Loucy (cell line): ENCODE measurements around the gene PDE4D.

Experiments used
- H2AFZ ChIP-seq: fragments of 200-600 bp; sonication (generic); 2 replicates; pipeline ENCODE4 v1.6.0; 2016; ENCODE audit warnings: antibody characterized with exemption, mild to moderate bottlenecking, low read length, moderate library complexity
- H3F3A ChIP-seq: fragments of 200-600 bp; 2 replicates; pipeline ENCODE4 v1.6.0; 2016; ENCODE audit warnings: antibody characterized with exemption, low read depth, mild to moderate bottlenecking
- H3K27me3 ChIP-seq: fragments of 200-600 bp; sonication (generic); 2 replicates; pipeline ENCODE4 v1.6.1; 2014; ENCODE audit warnings: low read length, mild to moderate bottlenecking; ENCODE audit not compliant: insufficient read depth, poor library complexity, severe bottlenecking
- H3K36me3 ChIP-seq: fragments of 200-600 bp; sonication (generic); 2 replicates; pipeline ENCODE4 v1.6.1; 2016; ENCODE audit warnings: low read length; ENCODE audit not compliant: insufficient read depth
- H3K4me1 ChIP-seq: fragments of 200-600 bp; sonication (generic); 2 replicates; pipeline ENCODE4 v1.5.1; 2014; ENCODE audit warnings: low read length, mild to moderate bottlenecking; ENCODE audit not compliant: insufficient read depth, poor library complexity, severe bottlenecking
- H3K4me2 ChIP-seq: fragments of 200-600 bp; sonication (generic); 2 replicates; pipeline ENCODE4 v1.6.0; 2014; ENCODE audit warnings: antibody characterized with exemption, low read length, low read depth, mild to moderate bottlenecking; ENCODE audit not compliant: poor library complexity, severe bottlenecking
- H3K4me3 ChIP-seq: fragments of 200-600 bp; sonication (generic); 2 replicates; pipeline ENCODE4 v1.5.1; 2014; ENCODE audit warnings: low read length, mild to moderate bottlenecking, mixed read lengths; ENCODE audit not compliant: poor library complexity, severe bottlenecking
- H3K79me2 ChIP-seq: fragments of 200-600 bp; sonication (generic); 2 replicates; pipeline ENCODE4 v1.6.1; 2014; ENCODE audit warnings: low read length; ENCODE audit not compliant: insufficient read depth
- H3K9ac ChIP-seq: fragments of 200-600 bp; sonication (generic); 2 replicates; pipeline ENCODE4 v1.6.0; 2014; ENCODE audit warnings: mild to moderate bottlenecking, low read depth, low read length, moderate library complexity; ENCODE audit not compliant: poor library complexity, severe bottlenecking
- H3K9me2 ChIP-seq: fragments of 200-600 bp; sonication (generic); replicated peaks from 2 replicates; pipeline ENCODE4 v1.6.1; 2016; ENCODE audit warnings: low read depth, low read length, mixed read lengths
- H3K9me3 ChIP-seq: fragments of 200-600 bp; sonication (generic); 2 replicates; pipeline ENCODE4 v1.6.1; 2014; ENCODE audit warnings: mild to moderate bottlenecking, antibody characterized with exemption, low read length, low read depth; ENCODE audit not compliant: insufficient read depth
- H4K20me1 ChIP-seq: fragments of 200-600 bp; sonication (generic); 2 replicates; pipeline ENCODE4 v1.6.0; 2014; ENCODE audit warnings: antibody characterized with exemption, low read length, mild to moderate bottlenecking; ENCODE audit not compliant: insufficient read depth, poor library complexity, severe bottlenecking
- CTCF ChIP-seq: fragments of 200-600 bp; sonication (generic); conservative IDR thresholded peaks from 2 replicates; pipeline ENCODE4 v1.5.1; 2014; ENCODE audit warnings: mild to moderate bottlenecking, antibody characterized with exemption, low read length
- EZH2phosphoT487 ChIP-seq: fragments of 200-600 bp; IDR thresholded peaks from 2 replicates; pipeline ENCODE4 v1.6.1; 2018; ENCODE audit warnings: antibody characterized with exemption, mild to moderate bottlenecking, moderate library complexity, borderline replicate concordance

The PDE4D gene

DNA sequence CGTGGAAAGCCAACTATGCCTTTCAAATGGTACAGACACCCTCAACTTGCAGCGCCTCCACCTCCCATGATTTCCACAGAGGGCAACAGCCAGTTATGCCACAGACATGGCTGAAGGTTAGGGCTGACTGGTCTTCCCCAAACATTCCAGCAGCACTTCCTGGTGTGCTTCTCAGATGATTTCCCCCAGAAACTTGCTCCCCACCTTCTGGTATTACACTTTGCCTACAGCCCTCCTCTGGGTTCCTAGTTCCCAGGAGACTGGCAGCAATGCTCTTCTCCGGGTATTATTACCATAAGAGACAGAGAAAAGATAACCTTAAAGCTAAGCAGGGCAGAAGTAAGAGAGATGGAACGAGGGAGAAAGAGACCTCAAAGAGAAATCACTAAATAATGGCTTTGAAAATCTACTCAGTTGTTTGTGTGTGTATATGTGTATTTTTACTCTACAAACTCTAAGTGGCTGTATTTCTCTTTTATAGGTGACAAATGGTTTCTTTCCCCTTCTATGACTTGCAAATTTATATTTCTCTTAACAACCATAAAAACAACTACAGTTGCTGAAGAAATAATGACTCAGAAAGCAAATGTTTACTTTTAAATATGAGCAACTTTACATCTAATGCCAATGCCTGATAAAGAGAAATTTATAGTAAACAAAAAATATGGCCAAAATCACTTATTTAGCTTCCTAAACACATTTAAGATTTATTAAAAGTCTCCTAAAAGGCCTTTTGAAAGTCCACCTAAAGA lies 133.8 kb downstream of the PDE4D start:
- H3K9me3 ChIP-seq, result no peaks in the 10 kb centered on the region
- H4K20me1 ChIP-seq, result no peaks in the 10 kb centered on the region
- no peak overlapping the region for H3K4me2 ChIP-seq
- H3K9ac ChIP-seq, result no peak overlapping the region
- no peaks in the 10 kb centered on the region for H3K79me2 ChIP-seq
- no peaks in the 10 kb centered on the region for H3K9me2 ChIP-seq
- TF ChIP-seq CTCF (no peak), EZH2phosphoT487 (no peak)
- peaks cover 6% of the 10 kb centered on the region for H3K4me1 ChIP-seq
- no peak overlapping the region for H3K4me3 ChIP-seq
- H3K36me3 ChIP-seq, result no peaks in the 10 kb centered on the region
- H2AFZ ChIP-seq, result 0 out of 2 replicates have a peak overlapping the region, but pooled peaks have one; percentile 29
- no peaks in the 10 kb centered on the region for H3K27me3 ChIP-seq
- H3F3A ChIP-seq, result no peaks in the 10 kb centered on the region

GRCh38 chr5:59758566-59758965 lies 135.0 kb downstream of the PDE4D start:
- no peaks in the 10 kb centered on the region for H3K9me2 ChIP-seq

GRCh38 chr5:59757442-59757841 lies 136.1 kb downstream of the PDE4D start:
- no peak overlapping the region for H3K4me2 ChIP-seq
- H3K9me2 ChIP-seq, result no peaks in the 10 kb centered on the region
- H2AFZ ChIP-seq, result no peak overlapping the region
- no peaks in the 10 kb centered on the region for H3K79me2 ChIP-seq
- H3K9ac ChIP-seq, result no peak overlapping the region
- TF ChIP-seq CTCF (no peak), EZH2phosphoT487 (no peak)
- no peaks in the 10 kb centered on the region for H3K36me3 ChIP-seq
- no peaks in the 10 kb centered on the region for H4K20me1 ChIP-seq
- peaks cover 6% of the 10 kb centered on the region for H3K4me1 ChIP-seq
- no peaks in the 10 kb centered on the region for H3F3A ChIP-seq
- no peak overlapping the region for H3K4me3 ChIP-seq
- no peaks in the 10 kb centered on the region for H3K9me3 ChIP-seq
- H3K27me3 ChIP-seq, result no peaks in the 10 kb centered on the region

More at GRCh38 chr5:59758566-59758965, 135.0 kb downstream of the PDE4D start:
- Histone ChIP-seq H2AFZ (no peak overlapping the region), H4K20me1 (no peaks in the 10 kb centered on the region), H3K4me1 (peaks cover 6% of the 10 kb centered on the region), H3K9ac (no peak overlapping the region), H3K9me3 (no peaks in the 10 kb centered on the region), H3F3A (no peaks in the 10 kb centered on the region), H3K79me2 (no peaks in the 10 kb centered on the region), H3K36me3 (no peaks in the 10 kb centered on the region), H3K27me3 (no peaks in the 10 kb centered on the region), H3K4me2 (no peak overlapping the region), H3K4me3 (no peak overlapping the region)
- TF ChIP-seq CTCF (no peak), EZH2phosphoT487 (no peak)
